ENCODE measurements around the gene USP49.

Gene USP49

DNA sequence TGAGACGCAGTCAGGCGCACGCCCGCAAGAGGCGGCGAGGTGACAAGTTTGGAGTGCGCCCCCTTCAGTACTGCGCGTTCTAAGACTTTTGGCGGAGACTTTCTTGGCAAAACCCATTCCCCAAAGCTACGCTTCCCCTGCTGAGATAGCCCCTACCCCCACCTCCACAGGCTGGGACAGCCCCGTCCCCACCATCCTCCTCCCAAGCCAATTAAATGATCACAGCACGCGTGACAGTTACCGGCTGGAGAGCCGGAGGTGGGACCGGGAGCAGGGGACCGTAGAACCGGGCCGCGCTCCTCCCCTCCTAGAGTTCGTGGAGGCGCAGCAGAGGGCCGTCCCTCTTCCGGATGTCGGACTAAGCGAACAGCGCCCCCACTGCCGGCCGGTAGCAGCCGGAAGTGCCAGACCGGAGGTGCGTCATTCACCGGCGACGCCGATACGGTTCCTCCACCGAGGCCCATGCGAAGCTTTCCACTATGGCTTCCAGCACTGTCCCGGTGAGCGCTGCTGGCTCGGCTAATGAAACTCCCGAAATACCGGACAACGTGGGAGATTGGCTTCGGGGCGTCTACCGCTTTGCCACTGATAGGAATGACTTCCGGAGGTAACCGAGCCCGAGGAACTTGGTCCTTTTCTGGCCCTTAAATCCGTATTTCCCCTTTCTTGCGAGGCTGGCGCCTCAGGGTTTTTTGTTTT, 107.8 kb downstream of the USP49 start, which contains the start of gene TOMM6:
TSS of gene TOMM6 (plus strand) at position 476 of the 699 bp plus-strand sequence. CDS start at position 480, 4 bp downstream.
- TF ChIP-seq CTCF (IDR thresholded peaks at IDR 0.05; ENCODE audit: insufficient read depth, low read length, poor library complexity, severe bottlenecking) (peak; percentile 98), EZH2phosphoT487 (conservative IDR thresholded peaks at IDR 0.05; ENCODE audit: low read length) (no peak)
- Histone ChIP-seq H3K9me3 (ENCODE audit: insufficient read depth, low read length) (no peaks in the 10 kb centered on the region), H2AFZ (ENCODE audit: low read depth, low read length, severe bottlenecking) (peak within 1 kb of the TSS; percentile 29), H3K4me3 (ENCODE audit: insufficient read depth, low read length, poor library complexity, severe bottlenecking) (peak within 1 kb of the TSS; percentile 86), H3K79me2 (ENCODE audit: insufficient read depth, low read length) (peaks cover 17% of the 10 kb centered on the region), H3K27ac (ENCODE audit: low read depth, low read length) (peak within 1 kb of the TSS; percentile 83), H3K36me3 (ENCODE audit: low read length) (peaks cover 24% of the 10 kb centered on the region), H3K27me3 (ENCODE audit: low read length) (no peaks in the 10 kb centered on the region), H3K4me2 (ENCODE audit: low read depth, low read length, poor library complexity, severe bottlenecking) (peak within 1 kb of the TSS; percentile 77), H3K9me2 (replicated peaks; ENCODE audit: insufficient read depth, low read length) (no peaks in the 10 kb centered on the region), H3F3A (ENCODE audit: insufficient read depth) (peaks cover 30% of the 10 kb centered on the region), H3K9ac (ENCODE audit: low read length) (peak within 1 kb of the TSS; percentile 90), H4K20me1 (ENCODE audit: low read depth, low read length) (no peaks in the 10 kb centered on the region)

DNA sequence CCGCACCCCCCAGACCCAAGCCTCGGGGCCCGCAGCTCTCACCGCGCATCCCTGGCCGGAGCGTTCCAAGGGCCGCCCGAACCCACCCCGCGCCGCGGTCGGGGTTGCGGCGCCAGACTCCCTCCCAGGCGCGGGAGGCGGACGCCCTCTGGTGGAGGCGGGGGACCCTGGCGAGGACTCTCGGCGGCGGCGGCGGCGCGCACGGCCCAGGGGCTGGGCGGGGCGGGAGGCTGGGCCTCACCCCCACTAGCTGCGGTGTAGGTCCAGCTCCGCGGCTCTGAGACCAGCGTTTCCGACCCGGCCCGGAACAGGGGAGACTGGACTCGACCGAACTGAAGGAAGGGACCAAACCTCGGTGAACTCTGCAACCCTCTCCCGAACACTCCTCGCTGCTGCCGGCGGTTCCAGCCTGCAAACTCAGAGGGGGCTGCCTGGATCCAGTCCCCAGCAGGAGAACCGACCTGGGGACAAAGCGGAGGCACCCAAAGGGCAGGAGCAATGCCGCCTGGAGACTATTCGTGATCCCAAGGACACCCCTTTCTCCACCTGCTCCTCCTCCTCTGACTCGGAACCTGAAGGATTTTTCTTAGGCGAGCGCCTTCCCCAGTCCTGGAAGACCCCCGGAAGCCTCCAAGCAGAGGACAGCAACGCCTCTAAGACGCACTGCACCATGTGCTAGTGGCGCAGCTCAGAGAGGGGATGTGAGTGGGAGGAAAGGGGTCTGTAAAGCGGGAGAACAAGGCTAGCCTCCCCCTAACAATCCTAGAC, 108.5 kb downstream of the USP49 start:
- H3F3A ChIP-seq (ENCODE audit: insufficient read depth), result peaks cover 25% of the 10 kb centered on the region
- H3K9me2 ChIP-seq (replicated peaks; ENCODE audit: insufficient read depth, low read length), result no peaks in the 10 kb centered on the region
- peak overlapping the region; percentile 77 for H3K4me2 ChIP-seq (ENCODE audit: low read depth, low read length, poor library complexity, severe bottlenecking)
- peak overlapping the region; percentile 90 for H3K9ac ChIP-seq (ENCODE audit: low read length)
- no peaks in the 10 kb centered on the region for H3K27me3 ChIP-seq (ENCODE audit: low read length)
- peak overlapping the region; percentile 86 for H3K4me3 ChIP-seq (ENCODE audit: insufficient read depth, low read length, poor library complexity, severe bottlenecking)
- H3K27ac ChIP-seq (ENCODE audit: low read depth, low read length), result peak overlapping the region; percentile 83
- no peaks in the 10 kb centered on the region for H4K20me1 ChIP-seq (ENCODE audit: low read depth, low read length)
- H3K36me3 ChIP-seq (ENCODE audit: low read length), result peaks cover 21% of the 10 kb centered on the region
- H3K79me2 ChIP-seq (ENCODE audit: insufficient read depth, low read length), result peaks cover 17% of the 10 kb centered on the region
- TF ChIP-seq EZH2phosphoT487 (conservative IDR thresholded peaks at IDR 0.05; ENCODE audit: low read length) (no peak), CTCF (IDR thresholded peaks at IDR 0.05; ENCODE audit: insufficient read depth, low read length, poor library complexity, severe bottlenecking) (peak; percentile 96)
- peak overlapping the region; percentile 56 for H2AFZ ChIP-seq (ENCODE audit: low read depth, low read length, severe bottlenecking)
- no peaks in the 10 kb centered on the region for H3K9me3 ChIP-seq (ENCODE audit: insufficient read depth, low read length)

DNA sequence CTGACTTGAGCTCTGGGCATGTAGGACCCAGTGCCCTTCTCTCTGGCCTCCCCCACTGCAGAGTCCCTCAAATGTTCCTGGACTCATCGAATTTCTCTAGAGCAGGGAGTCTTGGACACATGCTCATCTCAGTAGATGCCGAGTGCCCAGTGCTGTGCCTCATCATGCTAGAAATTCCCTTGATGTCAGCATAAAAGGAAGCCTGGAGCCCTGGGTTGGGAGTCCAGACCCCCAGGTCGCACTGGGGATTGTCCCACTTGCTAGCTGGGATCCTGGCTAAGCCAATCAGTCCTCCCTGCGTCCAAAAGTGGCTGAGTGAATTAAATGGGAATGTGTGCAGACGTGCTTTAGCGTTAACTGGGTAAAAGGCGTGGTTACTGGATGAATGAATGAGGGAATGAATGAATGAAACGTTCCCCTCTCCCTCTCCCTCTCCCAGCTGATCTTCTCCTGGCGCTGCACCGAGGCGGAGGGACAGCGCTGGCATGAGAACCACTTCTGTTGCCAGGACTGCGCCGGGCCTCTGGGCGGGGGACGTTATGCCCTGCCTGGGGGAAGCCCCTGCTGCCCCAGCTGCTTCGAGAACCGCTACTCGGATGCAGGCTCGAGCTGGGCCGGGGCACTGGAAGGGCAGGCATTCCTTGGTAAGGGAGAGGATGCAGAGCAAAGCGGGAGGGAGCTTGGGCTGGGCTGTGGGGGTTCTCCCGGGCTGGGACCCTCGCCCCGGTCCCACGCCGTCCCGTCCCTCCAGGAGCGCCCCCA, 109.3 kb downstream of the USP49 start:
- peak overlapping the region; percentile 90 for H3K9ac ChIP-seq (ENCODE audit: low read length)
- peaks cover 25% of the 10 kb centered on the region for H3F3A ChIP-seq (ENCODE audit: insufficient read depth)
- H4K20me1 ChIP-seq (ENCODE audit: low read depth, low read length), result no peaks in the 10 kb centered on the region
- H3K4me2 ChIP-seq (ENCODE audit: low read depth, low read length, poor library complexity, severe bottlenecking), result peak overlapping the region; percentile 77
- no peaks in the 10 kb centered on the region for H3K9me3 ChIP-seq (ENCODE audit: insufficient read depth, low read length)
- H3K9me2 ChIP-seq (replicated peaks; ENCODE audit: insufficient read depth, low read length), result no peaks in the 10 kb centered on the region
- no peak overlapping the region for H3K27ac ChIP-seq (ENCODE audit: low read depth, low read length)
- peak overlapping the region; percentile 86 for H3K4me3 ChIP-seq (ENCODE audit: insufficient read depth, low read length, poor library complexity, severe bottlenecking)
- H3K27me3 ChIP-seq (ENCODE audit: low read length), result no peaks in the 10 kb centered on the region
- H3K36me3 ChIP-seq (ENCODE audit: low read length), result peaks cover 15% of the 10 kb centered on the region
- TF ChIP-seq EZH2phosphoT487 (conservative IDR thresholded peaks at IDR 0.05; ENCODE audit: low read length), result no peak
- TF ChIP-seq CTCF (IDR thresholded peaks at IDR 0.05; ENCODE audit: insufficient read depth, low read length, poor library complexity, severe bottlenecking), result no peak
- H3K79me2 ChIP-seq (ENCODE audit: insufficient read depth, low read length), result peaks cover 17% of the 10 kb centered on the region
- peak overlapping the region; percentile 56 for H2AFZ ChIP-seq (ENCODE audit: low read depth, low read length, severe bottlenecking)

Measured in SU-DHL-6 (cell line).